Ovary (tissue), 3 donors: ENCODE measurements around the gene C6orf132.

Experiments
- CTCF ChIP-seq, 3 donors: fragments of 450-650 bp in 2 of 3; fragments of 200-600 bp in 1 of 3; IDR thresholded peaks; one replicate each; pipeline versions ENCODE4 v1.5.1 to v1.8.0; 2016 to 2022; ENCODE audit warnings: antibody characterized with exemption in 3 of 3, mild to moderate bottlenecking in 1 of 3
- EP300 ChIP-seq: sonication (generic); formaldehyde crosslinking; IDR thresholded peaks from one replicate; pipeline ENCODE4 v1.6.1; 2017; ENCODE audit warnings: antibody characterized with exemption
- donor health status: DM: no; HTN: no; CAD: no.

GRCh38 chr6:42125231-42125630, 17.2 kb downstream of the C6orf132 start:
- TF ChIP-seq EP300, result no peak
- no peak for TF ChIP-seq CTCF (IDR thresholded peaks at IDR 0.05)
